Purkinje cell (primary cell): ENCODE measurements around the gene LINS1. TPM values are rescaled to one million over a fixed set of nuclear protein-coding genes. Genes with fewer than 3 reads are reported as not detected.

Source experiments
- polyA plus RNA-seq: library from polyadenylated mRNA; unstranded; fragments of >200 nt; fragmentation: Nextera tagmentation; gene quantifications from 2 replicates; pipeline ENCODE4 v1.2.1, GENCODE V29; 2014

LINS1 gene, protein sequence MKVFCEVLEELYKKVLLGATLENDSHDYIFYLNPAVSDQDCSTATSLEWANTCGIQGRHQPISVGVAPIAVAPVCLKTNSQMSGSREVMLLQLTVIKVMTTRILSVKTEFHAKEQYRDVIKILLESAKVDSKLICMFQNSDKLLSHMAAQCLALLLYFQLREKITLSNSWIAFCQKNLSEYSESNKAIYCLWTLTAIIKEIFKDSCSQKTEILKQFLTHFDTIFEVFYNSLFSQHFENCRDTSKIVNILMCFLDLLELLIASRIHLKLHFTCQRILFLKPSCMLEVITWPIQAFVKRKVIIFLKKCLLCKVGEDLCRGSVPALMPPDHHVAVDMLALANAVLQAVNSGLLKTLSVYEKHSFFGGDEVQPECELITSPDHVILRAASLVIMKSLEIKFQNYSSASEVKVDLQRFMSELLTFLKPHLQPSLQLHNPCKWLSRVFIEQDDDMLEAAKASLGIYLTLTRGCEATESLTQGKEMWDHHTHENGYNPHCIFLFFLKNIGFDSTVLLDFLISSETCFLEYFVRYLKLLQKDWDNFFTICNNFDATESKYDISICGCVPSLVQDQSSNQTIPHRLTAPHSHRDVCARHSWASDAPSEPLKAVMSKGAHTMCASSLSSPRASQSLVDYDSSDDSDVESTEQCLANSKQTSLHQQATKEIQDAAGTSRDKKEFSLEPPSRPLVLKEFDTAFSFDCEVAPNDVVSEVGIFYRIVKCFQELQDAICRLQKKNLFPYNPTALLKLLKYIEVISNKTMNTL
- 12.5 and 24.3 TPM in 2 replicates for polyA plus RNA-seq

DNA sequence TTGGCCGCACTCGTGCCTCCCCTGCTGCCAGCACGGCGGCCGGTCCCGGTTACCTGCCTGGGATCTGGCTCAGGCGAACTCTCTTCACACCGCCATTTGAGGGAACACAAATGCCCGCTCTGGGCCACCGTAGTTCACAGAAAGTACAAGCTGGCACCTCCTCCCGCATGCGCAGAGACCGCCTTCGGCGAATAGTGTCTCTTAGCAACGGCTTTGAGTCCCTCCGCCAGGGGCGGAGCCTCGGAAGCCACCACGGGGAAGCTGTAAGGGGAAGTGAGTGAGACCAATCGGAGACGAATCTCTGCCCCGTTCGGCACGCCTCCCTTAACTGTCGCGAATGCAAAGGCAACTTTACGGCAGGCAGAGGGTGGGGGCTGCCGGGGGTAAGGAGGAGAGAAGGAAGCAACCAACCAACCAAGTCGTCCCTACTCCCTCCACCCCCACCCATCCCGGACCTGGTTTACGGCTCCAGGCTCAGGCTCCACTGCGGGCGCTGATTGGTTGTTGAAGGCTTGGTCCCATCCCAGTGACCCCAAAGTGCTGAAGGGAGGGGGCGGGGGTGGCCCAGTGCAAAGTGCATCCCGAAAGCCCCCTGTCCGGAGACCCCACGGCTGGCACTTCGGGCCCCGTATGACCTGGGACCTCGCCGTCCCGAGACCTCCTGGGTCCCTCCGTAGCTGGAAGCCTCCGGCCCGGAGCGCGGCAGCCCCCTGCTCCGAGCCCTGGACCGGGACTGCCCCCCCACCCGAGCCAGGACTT is at the start of gene LINS1, which contains the start of gene ASB7:
LINS1 (minus strand) TSS at position 121 of the 759 bp plus-strand sequence. CDS start 21,342 bp downstream, outside the sequence.
ASB7 (plus strand) TSS at position 526 of the 759 bp plus-strand sequence. CDS start 9,628 bp downstream, outside the sequence.

DNA sequence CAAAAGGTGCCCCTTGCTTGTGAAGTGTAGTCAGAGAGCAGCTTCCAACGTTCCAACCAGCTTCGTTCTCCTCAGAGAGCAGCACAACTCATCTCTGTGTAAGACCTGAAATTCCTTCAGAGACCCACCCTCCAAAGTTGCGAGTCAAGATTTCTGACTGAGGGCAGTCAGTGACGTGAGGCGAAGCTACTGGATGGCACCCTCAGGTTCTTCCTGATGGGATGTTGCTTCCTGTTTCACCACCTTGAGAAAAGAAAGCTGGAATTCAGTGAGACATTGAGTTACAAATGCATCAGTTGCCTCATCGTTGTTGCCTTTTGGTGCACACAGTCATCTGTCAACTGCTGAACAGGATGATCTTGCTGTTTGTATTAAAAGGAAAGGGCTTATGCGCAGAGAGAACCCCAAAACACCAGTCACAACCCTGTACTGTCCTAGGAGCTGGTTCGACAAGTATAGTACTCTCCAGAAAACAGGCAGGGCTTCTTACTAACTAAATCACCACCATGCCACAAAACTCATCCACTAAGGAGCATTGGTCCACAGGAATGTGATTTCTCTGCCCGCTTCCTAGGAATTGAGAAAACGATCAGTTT is 73.1 kb downstream of the LINS1 start, which contains the start of gene CERS3:
CERS3 (minus strand) TSS at position 118 of the 596 bp plus-strand sequence. CDS start 27,101 bp downstream, outside the sequence.

Other genes with a start within 250 kb of the LINS1 start
- gene CERS3, start 73.2 kb downstream of the LINS1 start, polyA plus RNA-seq, result 0.58 TPM in 1 of 2 replicates, not detected in the other
- gene ASB7, start 405 bp upstream of the LINS1 start, polyA plus RNA-seq, result 2.4 and 5.6 TPM in 2 replicates